OCI-LY3 (cell line): ENCODE measurements around the gene CSTA.

Experiments
- H2AFZ ChIP-seq: fragments of 200-600, 300-600 bp; shearing (Covaris generic); 2 replicates; pipeline ENCODE4 v1.6.0; 2014; ENCODE audit warnings: antibody characterized with exemption, low read depth, low read length
- H3K27ac ChIP-seq: fragments of 200-600, 300-600 bp; sonication (generic); 2 replicates; pipeline ENCODE4 v1.5.1; 2014; ENCODE audit warnings: mild to moderate bottlenecking, low read length, moderate library complexity, mixed read lengths
- H3K27me3 ChIP-seq: fragments of 200-600, 300-600 bp; sonication (generic); 2 replicates; pipeline ENCODE4 v1.6.1; 2014; ENCODE audit warnings: low read depth, low read length, mixed read lengths
- H3K36me3 ChIP-seq: fragments of 200-600, 300-600 bp; sonication (generic); replicated peaks from 2 replicates; pipeline ENCODE3; 2014; ENCODE audit warnings: low read depth, low read length, mixed read lengths
- H3K4me1 ChIP-seq: fragments of 300-600, 200-600 bp; sonication (generic); 2 replicates; pipeline ENCODE4 v1.6.1; 2014; ENCODE audit warnings: low read length, mixed read lengths
- H3K4me2 ChIP-seq: fragments of 200-600, 300-600 bp; sonication (generic); 2 replicates; pipeline ENCODE4 v1.6.1; 2014; ENCODE audit warnings: low read length, mixed read lengths
- H3K4me3 ChIP-seq: fragments of 300-600, 200-600 bp; sonication (generic); 2 replicates; pipeline ENCODE4 v1.5.1; 2014; ENCODE audit warnings: antibody characterized with exemption, mild to moderate bottlenecking, low read length, moderate library complexity
- H3K79me2 ChIP-seq: fragments of 300-600, 200-600 bp; shearing (Covaris generic); 2 replicates; pipeline ENCODE4 v1.6.1; 2014; ENCODE audit warnings: mild to moderate bottlenecking, low read length, mixed read lengths
- H3K9ac ChIP-seq: fragments of 300-600, 200-600 bp; shearing (Covaris generic); 2 replicates; pipeline ENCODE4 v1.6.0; 2014; ENCODE audit warnings: mild to moderate bottlenecking, low read length, moderate library complexity
- H3K9me3 ChIP-seq: fragments of 200-600, 300-600 bp; shearing (Covaris generic); 2 replicates; pipeline ENCODE4 v1.6.1; 2014; ENCODE audit warnings: low read length, mixed read lengths; ENCODE audit not compliant: insufficient read depth
- H4K20me1 ChIP-seq: fragments of 200-600, 300-600 bp; sonication (generic); 2 replicates; pipeline ENCODE4 v1.6.1; 2016; ENCODE audit warnings: low read length, mixed read lengths; ENCODE audit not compliant: insufficient read depth
- EZH2phosphoT487 ChIP-seq: fragments of 200-600 bp; shearing (Covaris generic); IDR thresholded peaks from 2 replicates; pipeline ENCODE4 v1.6.1; 2018; ENCODE audit warnings: antibody characterized with exemption, mixed run types, low read depth
- TF ChIP-seq, protein P1 (sequence below): fragments of 200-600, 300-600 bp; sonication (generic); IDR thresholded peaks from 2 replicates; pipeline ENCODE4 v1.5.1; 2014; ENCODE audit warnings: antibody characterized with exemption, low read length, low read depth

Gene CSTA

DNA sequence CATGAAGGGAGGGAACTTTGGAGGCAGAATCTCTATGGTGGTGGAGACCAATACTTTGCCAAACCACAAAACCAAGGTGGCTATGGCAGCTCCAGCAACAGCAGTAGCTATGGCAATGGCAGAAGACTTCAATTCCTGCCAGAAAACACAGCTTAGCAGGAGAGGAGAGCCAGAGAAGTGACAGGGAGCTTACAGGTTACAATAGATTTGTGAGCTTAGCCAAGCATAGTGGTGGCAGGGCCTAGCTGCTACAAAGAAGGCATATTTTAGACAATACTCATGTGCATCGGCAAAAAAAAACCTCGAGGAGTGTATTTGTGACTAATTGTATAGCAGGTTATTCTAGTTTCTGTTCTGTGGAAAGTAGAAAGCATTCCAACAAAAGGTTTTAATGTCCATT is 6.4 kb upstream of the CSTA start:
- H3K9me3 ChIP-seq, result 0 out of 2 replicates have a peak, but pooled peaks cover 5% of the 10 kb centered on the region
- no peaks in the 10 kb centered on the region for H4K20me1 ChIP-seq
- no peaks in the 10 kb centered on the region for H3K27me3 ChIP-seq
- H3K9ac ChIP-seq, result no peak overlapping the region
- no peak overlapping the region for H3K4me2 ChIP-seq
- peaks cover 13% of the 10 kb centered on the region for H3K4me1 ChIP-seq
- no peak for TF ChIP-seq EZH2phosphoT487
- TF ChIP-seq, protein P1, sequence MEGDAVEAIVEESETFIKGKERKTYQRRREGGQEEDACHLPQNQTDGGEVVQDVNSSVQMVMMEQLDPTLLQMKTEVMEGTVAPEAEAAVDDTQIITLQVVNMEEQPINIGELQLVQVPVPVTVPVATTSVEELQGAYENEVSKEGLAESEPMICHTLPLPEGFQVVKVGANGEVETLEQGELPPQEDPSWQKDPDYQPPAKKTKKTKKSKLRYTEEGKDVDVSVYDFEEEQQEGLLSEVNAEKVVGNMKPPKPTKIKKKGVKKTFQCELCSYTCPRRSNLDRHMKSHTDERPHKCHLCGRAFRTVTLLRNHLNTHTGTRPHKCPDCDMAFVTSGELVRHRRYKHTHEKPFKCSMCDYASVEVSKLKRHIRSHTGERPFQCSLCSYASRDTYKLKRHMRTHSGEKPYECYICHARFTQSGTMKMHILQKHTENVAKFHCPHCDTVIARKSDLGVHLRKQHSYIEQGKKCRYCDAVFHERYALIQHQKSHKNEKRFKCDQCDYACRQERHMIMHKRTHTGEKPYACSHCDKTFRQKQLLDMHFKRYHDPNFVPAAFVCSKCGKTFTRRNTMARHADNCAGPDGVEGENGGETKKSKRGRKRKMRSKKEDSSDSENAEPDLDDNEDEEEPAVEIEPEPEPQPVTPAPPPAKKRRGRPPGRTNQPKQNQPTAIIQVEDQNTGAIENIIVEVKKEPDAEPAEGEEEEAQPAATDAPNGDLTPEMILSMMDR, result no peak
- H3K4me3 ChIP-seq, result no peak overlapping the region
- no peak overlapping the region for H3K27ac ChIP-seq
- H2AFZ ChIP-seq, result no peak overlapping the region
- no peaks in the 10 kb centered on the region for H3K79me2 ChIP-seq
- H3K36me3 ChIP-seq, result no peaks in the 10 kb centered on the region

DNA sequence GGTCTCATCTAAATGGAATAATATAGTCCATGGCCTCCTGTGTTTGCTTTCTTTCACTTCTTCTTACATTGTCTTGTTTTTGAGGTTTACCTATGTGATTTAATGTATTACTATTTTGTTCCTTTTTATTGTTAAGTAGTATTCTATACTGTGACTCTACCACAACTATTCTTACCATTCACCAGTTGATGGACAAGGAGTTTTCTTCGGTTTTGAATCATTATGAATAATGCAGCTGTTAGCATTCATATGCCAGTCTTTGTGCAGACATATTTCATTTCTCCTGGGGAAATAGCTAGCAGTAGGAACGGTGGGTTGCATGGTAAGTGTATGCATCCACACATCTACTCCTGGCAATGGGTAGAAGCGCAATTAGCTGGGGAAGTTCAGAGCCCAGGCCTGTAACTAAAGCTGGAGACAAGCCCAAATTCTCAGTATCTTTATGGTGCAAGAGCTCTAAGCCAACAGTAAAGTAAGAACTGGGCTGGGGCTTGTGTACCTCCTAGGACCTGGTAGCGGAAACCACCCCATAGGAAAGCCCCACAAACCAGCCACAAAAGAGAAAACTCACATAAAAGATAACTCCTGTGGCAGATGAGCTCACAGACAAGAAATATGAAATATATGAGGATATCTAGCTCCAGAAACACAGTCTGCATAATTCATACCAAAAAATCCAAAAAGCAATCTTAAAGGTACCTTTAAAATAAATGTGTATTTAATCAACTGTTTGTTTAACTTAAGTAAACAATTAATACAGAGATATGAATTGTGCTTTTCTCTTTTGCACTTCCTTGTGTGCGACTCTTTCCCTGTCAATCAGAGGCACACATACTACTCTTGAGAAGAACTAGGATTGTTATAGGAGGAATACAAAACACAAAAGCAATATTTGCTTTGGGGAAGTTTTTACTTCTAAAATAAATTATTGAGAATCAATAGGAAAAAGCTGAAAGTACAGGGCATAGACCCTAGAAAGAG is 2.7 kb upstream of the CSTA start:
- H3K27me3 ChIP-seq, result no peaks in the 10 kb centered on the region

DNA sequence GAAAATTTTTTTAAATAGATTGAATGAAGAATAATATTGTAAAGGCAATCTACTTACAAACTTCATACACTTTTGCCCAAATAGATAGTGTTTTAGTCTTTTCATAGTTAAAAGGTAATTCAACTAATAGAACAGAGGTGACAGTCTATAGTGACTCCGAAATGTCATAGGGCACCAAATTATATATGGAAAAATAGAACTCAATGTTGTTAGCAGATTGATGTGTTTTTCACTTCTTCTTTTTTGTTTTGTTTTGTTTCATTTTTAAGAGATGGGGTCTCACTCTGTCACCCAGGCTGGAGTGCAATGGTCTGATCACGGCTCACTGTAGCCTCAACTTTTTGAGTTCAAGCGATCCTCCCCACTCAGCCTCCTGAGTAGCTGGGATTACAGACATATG is 721 bp downstream of the CSTA start:
- Histone ChIP-seq H4K20me1 (no peaks in the 10 kb centered on the region), H3K4me1 (peaks cover 25% of the 10 kb centered on the region), H2AFZ (no peak overlapping the region), H3K9ac (no peak overlapping the region), H3K79me2 (no peaks in the 10 kb centered on the region), H3K4me2 (no peak overlapping the region), H3K27ac (no peak overlapping the region), H3K36me3 (no peaks in the 10 kb centered on the region), H3K9me3 (no peaks in the 10 kb centered on the region), H3K27me3 (no peaks in the 10 kb centered on the region), H3K4me3 (no peak overlapping the region)
- no peak for TF ChIP-seq EZH2phosphoT487
- TF ChIP-seq, protein P1, result no peak

More for the DNA sequence above, 2.7 kb upstream of the CSTA start:
- H3K4me1 ChIP-seq, result peaks cover 25% of the 10 kb centered on the region
- no peaks in the 10 kb centered on the region for H3K79me2 ChIP-seq
- H3K4me2 ChIP-seq, result no peak overlapping the region
- H3K36me3 ChIP-seq, result no peaks in the 10 kb centered on the region
- 0 out of 2 replicates have a peak, but pooled peaks cover 5% of the 10 kb centered on the region for H3K9me3 ChIP-seq
- 0 out of 2 replicates have a peak overlapping the region, but pooled peaks have one; percentile 35 for H2AFZ ChIP-seq
- no peak overlapping the region for H3K9ac ChIP-seq
- TF ChIP-seq, protein P1, result no peak
- TF ChIP-seq EZH2phosphoT487, result no peak
- no peaks in the 10 kb centered on the region for H4K20me1 ChIP-seq
- no peak overlapping the region for H3K4me3 ChIP-seq
- H3K27ac ChIP-seq, result no peak overlapping the region

DNA sequence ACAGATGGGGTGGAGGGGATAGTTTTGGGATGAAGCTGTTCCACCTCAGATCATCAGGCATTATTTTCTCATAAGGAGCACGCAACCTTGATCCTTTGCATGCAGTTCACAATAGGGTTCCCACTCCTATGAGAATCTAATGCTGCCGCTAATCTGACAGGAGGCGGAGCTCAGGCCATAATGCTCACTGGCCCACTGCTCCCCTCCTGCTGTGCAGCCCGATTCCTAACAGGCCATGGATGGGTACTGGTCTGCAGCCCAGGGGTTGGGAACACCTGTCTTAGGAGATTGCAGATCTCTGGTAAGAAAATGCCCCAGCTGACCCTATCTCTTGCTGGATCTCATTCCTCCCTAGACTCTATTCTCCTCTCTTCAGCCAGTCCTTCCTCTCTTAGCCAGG is 6.8 kb downstream of the CSTA start:
- no peak for TF ChIP-seq EZH2phosphoT487
- TF ChIP-seq, protein P1, result no peak
- Histone ChIP-seq H3K27me3 (no peaks in the 10 kb centered on the region), H3K4me2 (no peak overlapping the region), H3K4me1 (no peaks in the 10 kb centered on the region), H2AFZ (no peak overlapping the region), H3K9me3 (no peaks in the 10 kb centered on the region), H3K9ac (no peak overlapping the region), H3K4me3 (no peak overlapping the region), H3K79me2 (no peaks in the 10 kb centered on the region), H4K20me1 (no peaks in the 10 kb centered on the region), H3K36me3 (no peaks in the 10 kb centered on the region), H3K27ac (no peak overlapping the region)
